GM21619 (cell line): ENCODE results near the gene SLC1A3.

Experiments used
- ATAC-seq: cut with Tn5 transposase; IDR thresholded peaks from one replicate; pipeline ENCODE4 v1.9.1; 2021; ENCODE audit not compliant: unreplicated experiment

The SLC1A3 gene

DNA sequence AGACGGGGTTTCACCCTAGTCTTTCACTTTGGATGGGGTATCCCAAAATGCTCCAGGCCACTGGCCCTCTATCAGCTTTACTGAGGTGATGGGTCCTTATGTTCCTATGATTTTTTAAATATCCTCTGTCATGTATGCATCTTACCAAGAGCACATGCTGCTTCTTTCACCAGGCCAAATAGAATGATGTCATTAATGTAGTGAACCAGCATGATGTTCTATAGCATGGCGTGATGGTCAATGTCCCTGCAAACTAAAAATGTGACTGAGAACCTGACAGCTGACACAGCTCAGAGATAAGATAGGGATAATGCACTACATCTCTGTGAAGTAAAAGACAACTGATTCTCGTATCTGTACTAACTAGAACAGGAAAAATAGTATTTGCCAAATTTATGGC lies 103.6 kb downstream of the SLC1A3 start:
- ATAC-seq, result no peak

DNA sequence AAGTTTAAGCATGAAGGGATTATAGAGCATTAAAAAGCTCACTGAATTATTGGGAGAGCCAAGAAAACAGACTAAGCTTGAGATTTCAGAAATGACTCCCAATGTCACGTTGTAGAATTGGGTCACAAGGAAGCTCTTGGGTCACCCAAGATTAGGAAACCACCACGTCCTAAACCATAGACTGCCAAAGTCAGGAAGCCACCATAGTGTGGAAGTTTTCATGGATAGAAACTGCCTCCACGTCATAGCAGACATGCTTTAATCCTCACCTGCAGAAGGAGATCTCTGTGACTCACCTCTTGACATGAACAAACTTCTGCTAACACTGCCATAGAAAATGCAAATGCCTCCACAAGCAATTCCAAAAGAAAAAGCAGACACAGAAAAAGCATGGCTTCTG lies 106.3 kb downstream of the SLC1A3 start:
- ATAC-seq, result no peak

- no peak for ATAC-seq
Observed at GRCh38 chr5:36713541-36713940, 107.1 kb downstream of the SLC1A3 start.

GRCh38 chr5:36717131-36717695 lies 110.8 kb downstream of the SLC1A3 start:
- ATAC-seq, result no peak

DNA sequence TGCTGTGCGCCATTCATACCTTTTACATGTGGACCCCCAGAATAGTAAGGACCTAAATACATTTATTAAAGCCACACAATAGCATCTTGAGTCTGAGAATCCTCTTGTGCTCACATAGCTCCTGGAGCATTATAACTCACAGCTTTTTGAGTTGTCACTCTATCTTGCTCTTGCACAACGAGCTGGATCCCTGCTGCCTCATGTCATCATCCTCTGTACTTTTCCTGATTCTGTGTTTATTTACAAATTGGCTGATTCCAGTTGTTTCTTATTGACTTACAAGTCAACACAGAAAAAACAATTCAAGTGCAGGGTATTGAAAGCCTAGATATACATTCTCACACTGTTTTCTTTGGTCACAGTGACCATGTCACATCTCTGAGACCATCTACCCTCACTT lies 112.9 kb downstream of the SLC1A3 start:
- no peak for ATAC-seq

DNA sequence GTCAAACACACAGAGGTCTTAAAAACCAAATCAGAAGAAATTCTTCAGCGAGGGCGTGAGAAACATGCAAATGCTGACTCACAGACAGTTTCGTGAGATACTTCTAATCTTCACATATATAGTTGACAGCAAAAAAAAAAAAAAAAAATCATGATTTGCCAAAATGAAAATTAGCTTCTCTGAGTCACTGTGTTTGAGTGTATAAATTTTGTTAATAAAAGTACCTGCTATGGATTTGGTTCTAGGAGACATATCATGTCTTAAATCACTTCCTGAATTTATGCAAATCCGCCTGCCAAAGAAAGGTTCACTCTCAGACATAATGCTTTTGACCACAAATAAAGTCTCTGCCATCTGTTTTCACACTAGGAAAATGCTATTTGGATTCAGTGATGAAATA lies 114.3 kb downstream of the SLC1A3 start:
- peak; percentile 15 for ATAC-seq

- no peak for ATAC-seq
Observed at GRCh38 chr5:36721664-36722235, 115.3 kb downstream of the SLC1A3 start.

DNA sequence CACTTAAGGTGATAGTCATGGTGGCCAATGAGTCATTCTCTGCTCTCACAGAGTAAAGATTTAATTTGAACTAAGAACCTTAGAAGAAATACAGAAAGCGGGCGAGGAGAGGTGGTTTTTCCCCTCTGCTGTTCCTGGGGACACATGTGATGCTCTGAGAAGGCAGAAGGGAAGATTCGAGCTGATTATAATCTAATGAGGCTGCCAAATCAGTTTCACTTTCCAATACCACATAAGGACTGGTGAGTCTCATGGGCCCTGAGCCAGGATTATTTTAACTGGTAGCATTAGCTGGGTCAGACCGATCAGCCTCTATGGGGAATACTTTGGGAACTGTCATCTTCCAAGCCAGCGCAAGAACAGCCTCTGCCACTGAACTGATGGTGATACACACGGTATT lies 116.5 kb downstream of the SLC1A3 start:
- ATAC-seq, result peak; percentile 21

GRCh38 chr5:36723912-36724311 lies 117.5 kb downstream of the SLC1A3 start:
- peak; percentile 46 for ATAC-seq

- peak; percentile 68 for ATAC-seq
Observed at GRCh38 chr5:36724467-36725332, 118.3 kb downstream of the SLC1A3 start.

- ATAC-seq, result no peak
Observed at GRCh38 chr5:36726317-36726716, 119.9 kb downstream of the SLC1A3 start.

- no peak for ATAC-seq
Observed at GRCh38 chr5:36726767-36727166, 120.4 kb downstream of the SLC1A3 start.

- no peak for ATAC-seq
Observed at GRCh38 chr5:36728697-36729543, 122.5 kb downstream of the SLC1A3 start.

DNA sequence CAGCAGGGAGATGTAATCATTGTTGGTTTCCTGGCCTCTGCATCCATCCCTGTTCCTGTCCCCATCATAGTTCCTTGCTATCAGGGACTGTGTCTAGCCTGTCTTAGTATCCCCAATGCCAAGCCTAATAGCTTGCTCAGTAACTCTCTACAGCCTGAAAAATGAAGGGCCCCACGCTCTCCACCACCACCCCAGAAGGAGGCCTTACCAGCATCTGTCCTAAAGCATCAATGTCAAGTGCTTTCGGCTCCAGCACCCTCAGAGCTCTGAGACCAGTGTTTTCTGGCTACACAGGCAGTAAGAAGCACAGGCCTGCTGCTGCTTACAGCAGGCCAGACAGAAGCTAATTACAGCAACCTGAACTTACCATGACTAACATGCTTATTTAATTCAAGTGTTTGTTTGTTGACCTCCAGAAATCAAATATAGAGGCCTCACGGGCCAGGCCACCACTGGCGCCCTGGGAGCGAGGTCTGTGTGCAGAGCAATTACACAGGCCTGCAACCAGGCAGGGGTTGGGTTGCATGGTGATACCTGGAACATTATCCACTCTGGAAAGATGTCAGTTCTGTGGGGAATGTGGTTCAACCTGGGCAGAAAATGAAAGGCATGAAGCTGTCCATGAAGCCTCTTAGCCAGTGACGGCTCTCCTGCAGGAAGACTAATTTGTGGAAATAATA lies 124.3 kb downstream of the SLC1A3 start:
- ATAC-seq, result no peak

DNA sequence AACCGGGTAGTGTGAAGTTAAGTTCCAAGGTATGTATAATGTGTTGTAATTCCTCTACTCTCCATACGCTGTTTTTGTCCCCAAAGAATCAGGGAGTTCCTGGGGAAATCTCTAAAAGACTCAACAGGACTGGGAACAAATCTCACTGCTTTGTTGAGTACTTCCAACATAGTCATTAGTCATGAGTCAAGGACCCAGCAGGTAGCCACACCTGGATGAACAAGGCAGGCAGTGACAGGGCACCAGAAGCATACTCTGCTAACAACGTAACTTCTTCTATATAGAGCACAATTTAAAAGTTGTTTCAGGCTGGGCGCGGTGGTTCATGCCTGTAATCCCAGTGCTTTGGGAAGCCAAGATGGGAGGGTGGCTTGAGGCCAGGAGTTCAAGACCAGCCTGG lies 126.8 kb downstream of the SLC1A3 start:
- no peak for ATAC-seq

DNA sequence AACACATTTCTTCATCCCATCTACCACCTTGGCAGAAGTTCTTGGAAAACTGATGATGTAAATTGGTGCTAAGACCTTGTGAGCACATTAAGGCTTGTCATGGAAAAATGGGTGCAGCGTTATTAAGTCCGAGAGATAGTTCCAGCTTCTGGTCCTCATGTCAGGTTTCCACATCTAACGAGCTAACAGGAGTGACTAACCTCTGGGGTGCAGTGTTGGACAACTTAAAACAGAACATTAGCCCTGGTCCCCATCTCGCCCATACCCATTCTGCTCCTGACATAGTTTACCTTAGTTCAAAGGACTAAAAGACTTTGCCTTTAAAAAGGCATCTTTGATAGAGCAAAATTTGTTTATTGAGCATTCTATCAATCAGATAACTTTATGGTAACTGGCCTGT lies 128.0 kb downstream of the SLC1A3 start:
- no peak for ATAC-seq

- ATAC-seq, result no peak
Observed at GRCh38 chr5:36735891-36736290, 129.5 kb downstream of the SLC1A3 start.
